Astrocyte of the spinal cord (primary cell): Measurements from ENCODE around the gene MAP7D2.

ENCODE experiments used
- DNase-seq: peaks from one replicate; pipeline ENCODE4 v3.0.0; 2011; ENCODE audit warnings: low read depth, low spot score
- H3K4me3 ChIP-seq: 2 replicates; pipeline ENCODE4 v1.5.1; 2011; ENCODE audit warnings: low read depth, mild to moderate bottlenecking, low read length, moderate library complexity
- in situ Hi-C: cut with HindIII; loops from 2 replicates; pipeline ENCODE4 v1.10.0; 2017; ENCODE audit warnings: low sequenced_read_pairs
- TF ChIP-seq, protein P1 (sequence below): IDR thresholded peaks from 2 replicates; pipeline ENCODE4 v1.5.1; 2012; ENCODE audit warnings: low read depth, mild to moderate bottlenecking, low read length, inconsistent platforms

The MAP7D2 gene

DNA sequence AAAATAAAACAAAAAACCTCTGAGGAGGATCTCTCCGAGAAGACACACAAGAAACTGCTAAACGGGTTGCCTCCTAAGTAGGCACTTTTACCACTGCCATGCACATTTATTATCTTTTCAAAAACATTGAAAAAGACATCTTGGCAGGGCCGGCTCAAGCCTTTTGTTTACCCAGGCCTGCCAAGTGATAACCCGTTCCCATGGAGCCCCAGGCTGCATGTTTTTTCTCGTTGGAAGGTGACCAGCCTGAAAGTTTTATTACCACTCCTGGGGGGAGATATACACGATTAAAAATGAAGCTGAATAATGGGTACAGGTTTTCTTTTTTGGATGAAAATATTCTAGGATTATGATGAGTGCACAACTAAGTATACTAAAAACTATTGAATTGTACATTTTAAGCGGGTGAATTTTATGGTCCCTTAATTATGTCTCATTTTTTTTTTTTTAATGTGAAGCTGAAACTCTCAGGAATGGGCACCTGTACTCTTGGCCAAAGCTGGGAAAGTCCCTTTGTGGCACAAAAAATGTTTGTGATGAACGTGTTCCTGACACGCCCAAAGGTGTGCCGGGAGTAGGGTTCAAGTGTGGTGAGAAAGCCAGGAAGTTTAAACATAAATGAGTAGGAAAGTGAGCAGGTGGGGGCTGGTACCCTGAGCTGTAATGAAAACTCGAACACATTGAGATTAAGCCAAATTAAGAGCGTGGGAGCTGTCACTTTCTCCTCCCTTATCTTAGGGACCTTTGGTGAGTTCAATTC lies 1.5 kb upstream of the MAP7D2 start:
- in situ Hi-C loops = no loop called here
- no peak overlapping the region for H3K4me3 ChIP-seq
- DNase-seq = no peak
- TF ChIP-seq, protein P1, sequence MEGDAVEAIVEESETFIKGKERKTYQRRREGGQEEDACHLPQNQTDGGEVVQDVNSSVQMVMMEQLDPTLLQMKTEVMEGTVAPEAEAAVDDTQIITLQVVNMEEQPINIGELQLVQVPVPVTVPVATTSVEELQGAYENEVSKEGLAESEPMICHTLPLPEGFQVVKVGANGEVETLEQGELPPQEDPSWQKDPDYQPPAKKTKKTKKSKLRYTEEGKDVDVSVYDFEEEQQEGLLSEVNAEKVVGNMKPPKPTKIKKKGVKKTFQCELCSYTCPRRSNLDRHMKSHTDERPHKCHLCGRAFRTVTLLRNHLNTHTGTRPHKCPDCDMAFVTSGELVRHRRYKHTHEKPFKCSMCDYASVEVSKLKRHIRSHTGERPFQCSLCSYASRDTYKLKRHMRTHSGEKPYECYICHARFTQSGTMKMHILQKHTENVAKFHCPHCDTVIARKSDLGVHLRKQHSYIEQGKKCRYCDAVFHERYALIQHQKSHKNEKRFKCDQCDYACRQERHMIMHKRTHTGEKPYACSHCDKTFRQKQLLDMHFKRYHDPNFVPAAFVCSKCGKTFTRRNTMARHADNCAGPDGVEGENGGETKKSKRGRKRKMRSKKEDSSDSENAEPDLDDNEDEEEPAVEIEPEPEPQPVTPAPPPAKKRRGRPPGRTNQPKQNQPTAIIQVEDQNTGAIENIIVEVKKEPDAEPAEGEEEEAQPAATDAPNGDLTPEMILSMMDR = no peak

DNA sequence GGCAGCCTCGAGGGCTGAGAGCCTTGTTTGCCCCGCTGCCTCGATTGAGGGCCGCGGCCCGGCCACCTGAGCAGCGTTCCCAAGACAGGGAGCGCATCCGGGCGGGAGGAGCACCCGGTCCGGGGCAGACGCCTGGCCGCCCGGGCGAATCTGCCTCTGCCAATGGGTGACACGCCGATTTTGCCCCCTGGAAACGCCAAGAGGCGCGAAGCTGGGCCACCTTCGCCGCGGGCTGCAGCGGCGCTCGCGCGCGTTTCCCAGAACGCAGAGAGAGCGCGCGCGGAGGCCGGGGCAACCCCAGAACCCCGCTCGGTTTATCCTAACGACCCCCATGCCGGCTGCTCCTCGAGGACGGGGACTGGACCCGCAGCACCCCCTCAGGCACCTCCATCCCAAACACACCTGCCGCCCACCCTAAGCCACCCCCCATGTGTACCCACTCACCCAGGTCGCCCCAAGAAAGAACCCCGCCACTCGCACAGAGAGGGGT lies 575 bp downstream of the MAP7D2 start:
- DNase-seq = no peak
- peak overlapping the region; percentile 26 for H3K4me3 ChIP-seq
- TF ChIP-seq, protein P1 = no peak
- in situ Hi-C loops = no loop called here

DNA sequence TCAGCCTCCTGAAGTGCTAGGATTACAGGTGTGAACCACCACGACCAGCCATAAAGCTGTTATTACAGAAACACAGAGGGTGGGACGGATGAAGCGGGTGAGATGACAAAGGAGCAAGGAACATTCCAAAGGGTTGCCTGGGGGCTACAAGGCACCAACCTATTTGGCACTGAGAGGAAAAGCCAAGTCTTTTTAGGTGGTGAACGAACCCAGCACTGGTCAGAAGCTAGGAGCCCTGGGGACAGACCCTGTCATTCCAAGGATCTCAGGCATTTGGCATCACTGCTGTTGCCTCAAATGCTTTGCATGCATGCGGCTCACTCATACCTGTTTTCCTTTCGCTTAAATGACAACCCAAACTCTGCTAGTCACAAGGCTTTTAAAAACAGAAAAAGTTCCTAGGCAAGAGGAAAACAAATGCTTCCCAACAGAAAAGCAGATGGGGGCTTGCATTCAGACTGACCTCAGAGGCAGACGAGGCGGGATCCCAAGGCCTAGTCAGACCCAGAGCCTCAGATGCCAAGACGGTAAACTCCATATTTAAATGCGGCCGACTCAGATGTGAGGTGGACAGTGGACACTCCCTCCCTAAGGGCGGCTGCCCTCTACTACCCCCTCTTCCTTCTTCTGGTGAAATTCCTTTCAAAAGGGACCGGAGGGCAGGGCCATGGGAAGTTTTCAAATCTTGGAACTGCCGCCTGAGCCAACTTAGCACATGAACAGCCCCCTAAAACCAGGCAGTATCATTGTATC lies 4.5 kb downstream of the MAP7D2 start:
- no peak for DNase-seq
- TF ChIP-seq, protein P1 = no peak
- in situ Hi-C loops = no loop called here
- no peak overlapping the region for H3K4me3 ChIP-seq

DNA sequence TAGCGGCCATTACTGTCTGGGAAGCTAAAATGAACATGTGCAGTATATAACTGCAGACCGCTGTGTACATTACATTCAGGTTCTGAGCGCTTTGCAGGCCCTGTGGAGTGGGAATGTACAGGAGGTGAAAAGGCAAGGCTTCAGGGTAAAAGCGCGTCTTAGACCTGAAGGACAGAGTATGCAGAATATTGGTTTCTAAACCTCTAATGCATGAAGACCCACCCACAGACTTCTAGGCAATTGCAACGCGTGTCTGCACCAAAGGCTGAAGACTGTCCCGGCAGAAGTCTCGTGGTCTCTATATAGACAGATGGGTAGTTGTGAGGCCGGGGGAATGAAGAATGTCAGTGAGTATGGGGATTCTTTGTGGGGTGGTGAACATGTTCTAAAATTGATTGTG lies 5.4 kb downstream of the MAP7D2 start:
- DNase-seq = no peak
- TF ChIP-seq, protein P1 = no peak
- in situ Hi-C loops = no loop called here
- no peak overlapping the region for H3K4me3 ChIP-seq

DNA sequence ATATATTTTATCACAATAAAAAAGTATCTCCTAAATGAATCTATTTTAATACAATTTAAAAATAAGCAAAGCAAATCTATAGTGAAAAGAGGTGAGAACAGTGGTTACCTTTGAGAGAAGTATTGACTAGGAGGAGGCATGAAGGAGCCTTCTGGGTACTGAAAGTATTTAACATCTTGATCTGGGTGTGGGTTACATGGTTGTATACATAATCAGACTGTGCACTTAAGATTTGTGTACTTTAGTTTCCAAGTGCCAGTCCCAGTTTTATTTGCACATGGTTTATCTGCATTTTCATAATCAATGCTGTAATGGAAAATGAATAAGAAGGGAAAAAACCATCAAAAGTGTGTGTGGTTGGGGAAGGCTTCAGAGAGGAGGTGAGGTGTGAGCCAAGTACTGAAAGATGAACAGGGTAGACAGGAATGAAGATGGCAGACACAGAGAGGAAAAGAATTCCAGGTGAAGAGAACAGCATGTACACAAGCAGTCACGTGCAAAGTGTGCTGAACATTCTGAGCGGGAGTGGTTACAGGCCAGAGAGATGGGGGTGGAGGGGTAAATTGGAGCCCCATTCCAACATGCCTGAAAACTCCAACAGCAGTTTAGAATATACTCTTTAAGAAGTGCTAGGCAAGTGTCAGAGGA lies 14.6 kb downstream of the MAP7D2 start:
- TF ChIP-seq, protein P1 = no peak
- in situ Hi-C loops = no loop called here
- no peak overlapping the region for H3K4me3 ChIP-seq
- no peak for DNase-seq

DNA sequence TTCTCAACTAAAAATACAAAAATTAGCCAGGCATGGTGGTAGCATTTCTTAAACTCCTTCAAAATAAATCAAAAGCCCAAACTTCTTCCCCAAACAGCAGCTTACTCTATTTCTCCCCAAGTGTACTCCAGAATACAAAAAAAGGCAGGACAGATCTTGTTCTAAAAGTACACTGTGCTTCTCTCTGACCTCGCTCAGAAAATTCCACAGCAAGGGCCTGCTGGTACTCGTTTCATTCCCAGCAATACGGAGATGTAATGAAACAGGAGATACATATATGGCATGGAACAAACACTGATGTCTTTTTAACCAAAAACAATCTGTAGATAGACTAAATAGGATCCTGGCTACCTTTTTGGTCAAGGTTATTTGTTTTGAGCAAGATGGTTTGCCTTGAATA lies 25.2 kb downstream of the MAP7D2 start:
- H3K4me3 ChIP-seq = no peak overlapping the region
- TF ChIP-seq, protein P1 = no peak
- in situ Hi-C loops = no loop called here
- no peak for DNase-seq
